ENCODE results near the gene MYO1B.

GRCh38 chr2:191312662-191313061 is 67.5 kb downstream of the MYO1B start:
- TF ChIP-seq POLR2AphosphoS5 (IDR thresholded peaks at IDR 0.05; ENCODE audit: low read depth, low read length) (no peak), TAF1 (IDR thresholded peaks at IDR 0.05; ENCODE audit: borderline replicate concordance, low read depth, low read length) (no peak)

Data from GM12892 (cell line).